ENCODE results near the gene CD3G.
"Not testable (repeated sequence)": the region's sequence is repeated elsewhere in the genome, so short reads cannot be mapped to it uniquely, and the experiment has no call there.

CD3G gene

DNA sequence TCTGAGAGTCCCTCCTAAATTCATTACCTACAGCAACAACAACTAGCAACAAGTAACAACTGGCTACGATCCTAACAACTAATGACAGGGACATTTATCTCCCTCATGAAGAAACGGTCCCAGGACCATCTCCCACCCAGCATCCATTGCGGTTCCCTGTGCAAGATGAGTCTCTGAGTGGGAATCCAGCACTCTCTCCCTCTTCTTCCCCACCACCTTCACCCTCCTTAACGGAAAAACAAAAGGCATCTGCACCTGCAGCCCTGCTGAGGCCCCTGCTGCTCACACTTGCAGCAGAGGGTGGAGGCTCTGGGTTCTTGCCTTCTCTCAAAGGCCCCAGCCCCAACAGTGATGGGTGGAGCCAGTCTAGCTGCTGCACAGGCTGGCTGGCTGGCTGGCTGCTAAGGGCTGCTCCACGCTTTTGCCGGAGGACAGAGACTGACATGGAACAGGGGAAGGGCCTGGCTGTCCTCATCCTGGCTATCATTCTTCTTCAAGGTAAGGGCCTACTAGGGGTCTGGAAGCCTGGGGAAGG lies at the start of gene CD3G:
Gene CD3G, plus strand, starts transcription at position 364 of the 535 bp plus-strand sequence. Its CDS starts 80 bp downstream, at position 444.
- DNase-seq (ENCODE audit: low read depth) = peak; percentile 54

GRCh38 chr11:118295199-118295598 lies 48.9 kb upstream of the CD3G start:
- DNase-seq (ENCODE audit: low read depth) = no peak

DNA sequence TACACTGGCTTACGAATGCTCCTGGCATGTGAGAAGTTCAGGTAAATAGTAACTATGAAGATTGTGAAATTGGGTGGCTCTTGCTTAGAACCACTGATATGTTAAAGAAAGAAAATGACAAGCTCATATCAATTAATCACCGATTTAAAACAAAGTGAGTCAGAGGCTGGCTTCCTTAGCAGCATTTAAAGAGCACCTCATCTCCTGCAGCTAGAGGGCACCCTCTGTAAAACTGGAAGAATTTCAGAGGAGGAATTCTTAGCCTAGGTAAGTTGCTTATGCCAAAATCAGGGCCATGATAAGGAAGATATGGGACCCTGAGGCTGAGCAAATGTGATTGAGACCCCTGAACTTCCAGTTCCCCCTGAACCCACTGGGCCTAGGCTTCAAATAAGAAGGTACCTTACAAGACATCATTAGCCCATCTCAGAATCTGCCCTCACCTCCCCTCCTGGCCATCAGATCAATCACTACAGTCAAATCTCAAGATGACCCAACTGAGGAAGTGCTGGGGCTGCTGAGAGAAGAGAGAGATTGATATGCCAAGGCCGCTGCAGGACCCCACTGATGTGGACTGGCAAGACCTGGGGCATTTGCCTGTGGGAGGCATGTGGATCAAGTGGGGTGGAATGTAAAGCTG lies 48.2 kb upstream of the CD3G start:
- DNase-seq (ENCODE audit: low read depth) = no peak

DNA sequence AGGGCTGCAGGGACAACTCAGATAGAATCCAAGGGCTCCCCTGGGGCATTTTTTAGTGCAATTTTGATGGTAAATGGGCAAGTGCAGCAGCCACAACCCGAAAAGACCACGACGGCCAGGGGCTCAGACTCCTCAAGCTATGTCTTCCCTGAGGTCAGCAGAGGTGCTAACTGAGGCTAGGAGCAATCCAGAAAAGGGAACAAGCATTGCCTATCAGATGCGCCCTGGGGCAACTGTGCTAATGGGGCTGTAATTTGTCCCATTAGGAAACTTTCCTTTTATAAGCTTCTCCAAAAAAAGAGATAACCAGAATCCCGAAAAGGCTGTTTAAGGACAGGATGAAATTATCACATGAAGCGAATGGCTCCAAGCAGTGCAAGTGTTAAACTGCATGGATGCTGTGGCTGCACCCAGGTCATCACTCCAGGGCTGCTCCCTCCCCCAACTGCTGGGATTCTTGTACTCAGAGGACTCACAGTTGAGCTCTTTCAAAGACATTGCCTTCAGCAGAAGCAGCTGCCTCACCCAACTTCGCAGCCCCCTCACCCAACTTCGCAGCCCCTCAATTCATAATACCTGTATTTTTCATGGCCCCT lies 42.4 kb upstream of the CD3G start:
- DNase-seq (ENCODE audit: low read depth) = no peak

DNA sequence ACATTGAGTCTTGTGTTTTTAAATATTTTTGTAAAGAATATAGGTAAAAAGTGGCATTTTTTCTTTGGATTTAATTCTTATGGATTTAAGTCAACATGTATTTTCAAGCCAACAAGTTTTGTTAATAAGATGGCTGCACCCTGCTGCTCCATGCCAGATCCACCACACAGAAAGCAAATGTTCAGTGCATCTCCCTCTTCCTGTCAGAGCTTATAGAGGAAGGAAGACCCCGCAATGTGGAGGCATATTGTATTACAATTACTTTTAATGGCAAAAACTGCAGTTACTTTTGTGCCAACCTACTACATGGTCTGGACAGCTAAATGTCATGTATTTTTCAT lies 39.9 kb upstream of the CD3G start:
- no peak for DNase-seq (ENCODE audit: low read depth)

DNA sequence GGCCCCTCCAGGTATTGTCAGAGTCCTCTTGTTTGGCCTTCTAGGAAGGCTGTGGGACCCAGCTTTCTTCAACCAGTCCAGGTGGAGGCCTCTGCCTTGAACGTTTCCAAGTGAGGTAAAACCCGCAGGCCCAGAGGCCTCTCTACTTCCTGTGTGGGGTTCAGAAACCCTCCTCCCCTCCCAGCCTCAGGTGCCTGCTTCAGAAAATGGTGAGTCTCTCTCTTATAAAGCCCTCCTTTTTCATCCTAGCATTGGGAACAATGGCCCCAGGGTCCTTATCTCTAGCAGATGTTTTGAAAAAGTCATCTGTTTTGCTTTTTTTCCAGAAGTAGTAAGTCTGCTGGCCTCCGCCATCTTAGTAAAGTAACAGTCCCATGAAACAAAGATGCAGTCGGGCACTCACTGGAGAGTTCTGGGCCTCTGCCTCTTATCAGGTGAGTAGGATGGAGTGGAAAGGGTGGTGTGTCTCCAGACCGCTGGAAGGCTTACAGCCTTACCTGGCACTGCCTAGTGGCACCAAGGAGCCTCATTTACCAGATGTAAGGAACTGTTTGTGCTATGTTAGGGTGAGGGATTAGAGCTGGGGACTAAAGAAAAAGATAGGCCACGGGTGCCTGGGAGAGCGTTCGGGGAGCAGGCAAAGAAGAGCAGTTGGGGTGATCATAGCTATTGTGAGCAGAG lies 39.4 kb upstream of the CD3G start, which contains the start of gene CD3E:
Gene CD3E, plus strand, starts transcription at position 163 of the 681 bp plus-strand sequence. Its CDS starts 223 bp downstream, at position 386.
- peak; percentile 45 for DNase-seq (ENCODE audit: low read depth)

DNA sequence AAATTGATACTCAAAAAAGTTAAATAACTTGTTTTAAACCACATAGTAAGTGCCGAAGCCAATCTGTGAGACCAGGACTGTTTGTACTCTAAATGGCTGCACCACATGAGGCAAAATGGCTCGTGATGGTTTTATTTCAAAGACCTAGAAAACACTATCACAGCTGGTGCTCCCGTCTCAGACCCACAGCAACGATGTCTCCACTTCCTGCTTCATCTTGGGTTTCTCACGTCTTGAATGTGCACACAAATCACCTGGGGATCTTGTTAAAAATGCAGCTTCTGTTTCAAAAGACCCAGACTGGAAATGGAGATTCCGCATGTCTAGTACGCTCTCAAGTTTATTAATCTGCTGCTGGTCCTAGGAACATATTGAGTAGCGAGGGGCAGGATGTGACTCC lies 38.4 kb upstream of the CD3G start:
- no peak for DNase-seq (ENCODE audit: low read depth)

- DNase-seq (ENCODE audit: low read depth) = peak; percentile 28
These were observed 37.6 kb upstream of the CD3G start for GRCh38 chr11:118306556-118306955.

- DNase-seq (ENCODE audit: low read depth) = not testable (repeated sequence)
These were observed 35.1 kb upstream of the CD3G start for GRCh38 chr11:118308995-118309528.

DNA sequence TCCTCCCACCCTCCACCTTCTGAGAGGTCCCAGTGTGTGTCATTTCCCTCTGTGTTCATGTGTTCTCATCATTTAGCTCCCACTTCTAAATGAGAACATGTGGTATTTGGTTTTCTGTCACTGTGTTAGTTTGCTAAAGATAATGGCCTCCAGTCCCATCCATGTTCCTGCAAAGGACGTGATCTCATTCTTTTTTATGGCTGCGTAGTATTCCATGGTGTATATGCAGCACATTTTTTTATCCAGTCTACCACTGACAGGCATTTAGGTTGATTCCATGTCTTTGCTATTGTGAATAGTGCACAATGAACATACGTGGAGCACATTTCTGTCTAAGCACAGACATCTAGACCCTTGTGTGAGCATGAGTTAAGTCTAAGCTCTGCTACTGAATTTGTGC lies 33.9 kb upstream of the CD3G start:
- DNase-seq (ENCODE audit: low read depth) = no peak

DNA sequence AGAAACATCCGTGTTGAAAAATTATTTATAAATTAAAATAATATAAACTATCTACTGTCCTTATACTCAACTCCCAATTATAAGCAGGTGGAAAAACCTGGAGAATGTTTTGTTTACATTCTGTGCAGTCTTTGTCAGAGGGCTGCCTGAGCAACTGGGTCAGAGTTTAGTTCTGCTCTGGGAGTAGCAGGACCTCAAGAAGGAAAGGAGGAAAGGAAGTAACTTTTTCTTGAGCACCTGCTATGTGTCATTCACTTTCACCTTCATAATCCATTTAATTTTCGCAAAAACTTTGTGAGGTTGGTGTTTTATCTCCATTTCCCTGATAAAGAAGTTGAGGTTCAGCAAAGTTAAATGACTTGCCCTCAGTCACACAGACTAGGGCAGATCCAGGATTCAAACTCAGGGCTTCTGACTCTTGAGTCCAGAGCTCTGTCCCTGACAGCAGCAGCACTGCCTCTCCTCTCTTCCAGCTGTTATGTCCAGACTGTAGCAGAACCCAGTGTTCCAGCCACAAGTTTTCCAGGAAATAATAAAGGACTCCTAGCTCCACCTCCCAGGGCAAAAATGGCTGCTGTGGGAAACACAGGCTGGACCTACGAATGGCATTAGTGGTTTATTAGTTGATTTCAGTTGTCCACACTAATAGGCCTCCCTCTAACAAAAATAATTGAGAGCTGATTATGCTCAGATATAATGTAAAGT lies 33.2 kb upstream of the CD3G start:
- no peak for DNase-seq (ENCODE audit: low read depth)

- DNase-seq (ENCODE audit: low read depth) = no peak
These were observed 32.6 kb upstream of the CD3G start for GRCh38 chr11:118311518-118311917.

DNA sequence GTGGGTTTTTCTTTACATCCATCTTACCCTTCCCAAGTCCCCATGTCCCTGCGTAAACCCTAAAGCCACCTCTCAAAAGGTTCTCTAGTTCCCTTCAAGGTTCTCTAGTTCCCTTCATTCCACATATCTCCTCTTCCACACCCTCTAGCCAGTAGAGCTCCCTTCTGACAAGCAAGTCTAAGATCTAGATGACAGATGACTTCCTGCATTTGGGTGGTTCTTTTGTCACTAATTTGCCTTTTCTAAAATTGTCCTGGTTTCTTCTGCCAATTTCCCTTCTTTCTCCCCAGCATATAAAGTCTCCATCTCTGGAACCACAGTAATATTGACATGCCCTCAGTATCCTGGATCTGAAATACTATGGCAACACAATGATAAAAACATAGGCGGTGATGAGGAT lies 31.8 kb upstream of the CD3G start:
- no peak for DNase-seq (ENCODE audit: low read depth)

DNA sequence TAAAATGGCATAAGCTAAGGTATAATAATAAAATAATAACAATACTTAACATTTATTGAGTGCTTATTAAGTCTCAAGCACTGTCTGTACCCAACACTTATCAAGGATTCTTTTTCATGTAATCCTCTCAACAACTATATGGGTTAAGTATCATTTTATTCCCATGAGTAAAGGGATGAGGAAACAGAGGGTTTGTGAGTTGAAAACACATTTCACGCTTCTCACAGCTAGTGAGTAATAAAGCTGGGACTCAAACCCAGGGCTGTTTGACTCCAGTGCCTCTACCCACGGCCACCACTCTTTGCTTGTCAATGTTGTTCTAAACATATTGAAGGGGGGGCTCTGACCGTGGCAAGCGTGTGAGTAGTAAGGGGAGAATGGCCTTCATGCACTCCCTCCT lies 30.9 kb upstream of the CD3G start:
- DNase-seq (ENCODE audit: low read depth) = no peak

DNA sequence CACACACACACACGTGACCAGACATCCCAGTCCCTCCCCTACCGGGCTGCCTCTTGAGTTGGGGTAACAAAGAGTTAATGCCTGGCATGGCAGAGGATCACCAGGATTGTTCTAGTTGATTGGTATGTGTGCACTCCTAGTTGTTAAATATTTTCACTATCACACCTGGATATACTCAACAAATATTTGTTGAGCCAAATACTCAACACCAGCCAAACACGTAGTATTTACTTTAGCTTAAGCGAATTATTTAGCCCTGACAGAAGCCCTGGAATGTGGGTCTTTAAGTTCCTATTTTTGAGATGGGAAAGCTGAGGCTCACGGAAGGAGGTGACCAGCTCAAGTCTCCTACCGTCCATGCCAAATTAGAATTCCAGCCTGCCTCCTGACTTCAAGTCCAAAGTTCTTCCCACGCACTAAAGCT lies 29.1 kb upstream of the CD3G start:
- DNase-seq (ENCODE audit: low read depth) = no peak

DNA sequence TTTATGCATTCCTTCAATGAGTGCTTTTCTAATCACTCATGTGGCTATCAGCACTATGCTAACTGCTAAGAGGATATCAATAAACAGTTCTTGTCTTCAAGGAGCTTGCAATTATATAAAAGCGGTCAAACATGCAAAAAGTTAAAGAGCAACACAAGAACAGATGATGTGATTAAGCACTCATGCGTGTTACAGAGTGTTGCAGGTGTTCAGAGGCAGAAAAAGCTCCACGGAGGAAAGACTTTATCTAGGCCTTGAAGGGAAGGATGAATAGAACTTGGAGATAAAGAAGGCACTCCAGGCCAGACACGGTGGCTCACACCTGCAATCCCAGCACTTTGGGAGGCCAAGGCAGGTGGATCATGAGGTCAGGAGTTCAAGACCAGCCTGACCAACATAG lies 26.0 kb upstream of the CD3G start:
- DNase-seq (ENCODE audit: low read depth) = no peak

GRCh38 chr11:118318581-118319336 lies 25.4 kb upstream of the CD3G start:
- DNase-seq (ENCODE audit: low read depth) = no peak

DNA sequence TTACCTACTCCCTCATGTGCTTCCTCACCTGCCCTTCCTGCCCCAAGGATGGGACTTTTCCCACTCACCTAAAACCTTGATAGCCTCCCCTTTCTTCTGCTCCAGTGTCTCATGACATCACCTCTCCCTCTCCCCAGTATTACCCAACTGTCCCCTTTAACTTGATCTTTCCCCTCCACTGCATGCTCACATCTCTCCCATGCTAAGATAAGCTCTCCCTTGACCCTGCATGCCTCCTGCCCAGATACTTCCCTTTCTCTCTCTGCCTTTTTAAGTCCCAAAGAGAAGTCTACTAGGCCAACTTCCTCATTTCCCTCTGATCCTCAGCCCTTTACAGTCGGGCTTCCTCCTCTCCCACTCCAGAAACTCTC lies 24.8 kb upstream of the CD3G start:
- DNase-seq (ENCODE audit: low read depth) = no peak

DNA sequence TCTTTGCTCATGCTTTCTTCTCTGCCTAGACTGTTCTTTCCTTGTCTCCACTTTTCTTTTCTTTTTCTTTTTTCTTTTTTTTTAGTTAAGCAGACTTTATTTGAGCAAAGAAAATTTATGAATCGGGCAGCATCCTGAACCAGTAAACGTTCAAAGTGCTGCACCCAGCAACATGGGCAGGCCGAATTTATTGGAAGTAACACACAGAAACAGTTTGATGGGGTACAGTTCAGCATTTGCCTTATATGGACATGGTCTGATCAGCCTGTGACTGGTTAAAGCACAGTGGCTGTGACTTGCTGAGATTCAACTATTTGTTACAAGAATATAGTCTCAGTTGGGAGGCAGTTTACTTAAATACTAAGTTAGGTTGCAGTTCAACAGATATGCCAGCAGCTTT lies 23.6 kb upstream of the CD3G start:
- no peak for DNase-seq (ENCODE audit: low read depth)

GRCh38 chr11:118321386-118322082 lies 22.6 kb upstream of the CD3G start:
- DNase-seq (ENCODE audit: low read depth) = no peak

DNA sequence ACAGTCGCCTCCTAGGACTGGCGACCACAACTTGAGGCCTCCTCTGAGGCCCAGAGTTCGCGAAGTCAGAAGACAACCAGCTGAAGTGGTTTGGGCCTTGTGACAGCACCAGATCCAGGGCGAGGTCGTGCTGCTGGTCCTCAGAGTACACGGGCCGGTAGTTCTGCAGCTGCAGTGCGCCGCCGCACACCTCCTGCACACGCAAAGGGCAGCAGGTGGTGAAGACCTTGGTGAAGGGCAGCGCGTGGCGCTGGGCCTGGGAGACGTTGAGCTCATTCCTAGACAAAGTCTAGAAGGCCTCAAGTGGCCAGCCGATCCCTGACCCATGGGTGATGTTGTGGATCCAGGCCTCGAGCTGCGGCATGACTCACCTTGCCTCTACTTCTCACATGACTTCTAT lies 21.4 kb upstream of the CD3G start:
- DNase-seq (ENCODE audit: low read depth) = no peak
